ENCODE measurements around the gene C4orf50.

- TF ChIP-seq EZH2 (IDR thresholded peaks at IDR 0.05; ENCODE audit: insufficient read depth, poor library complexity, severe bottlenecking), result no peak
- no peak for TF ChIP-seq EZH2phosphoT487 (IDR thresholded peaks at IDR 0.05; ENCODE audit: insufficient read depth, low read depth)
Measured at GRCh38 chr4:6049278-6049677, 31.0 kb upstream of the C4orf50 start.

Data from GM23248 (cell line).